ENCODE measurements around the gene TMEM209.

- TF ChIP-seq CTCF (IDR thresholded peaks at IDR 0.05; ENCODE audit: low read depth, low read length, poor library complexity, severe bottlenecking) (no peak), EZH2phosphoT487 (IDR thresholded peaks at IDR 0.05; ENCODE audit: borderline replicate concordance, low read length) (no peak)
Observed at GRCh38 chr7:130134726-130135125, 70.5 kb downstream of the TMEM209 start.
